ACC112 (cell line): ENCODE measurements around the gene NPC1L1.
"Not testable (repeated sequence)": the region's sequence is repeated elsewhere in the genome, so short reads cannot be mapped to it uniquely, and the experiment has no call there.

ENCODE experiments used
- H2AFZ ChIP-seq: fragments of 200-600 bp; sonication (generic); one replicate; pipeline ENCODE4 v1.6.0; 2017; ENCODE audit warnings: antibody characterized with exemption, low read length; ENCODE audit not compliant: unreplicated experiment
- H3K27ac ChIP-seq: fragments of 200-600 bp; sonication (generic); 2 replicates; pipeline ENCODE4 v1.5.1; 2014; ENCODE audit warnings: low read depth, mild to moderate bottlenecking, antibody characterized with exemption, low read length, moderate library complexity
- H3K27me3 ChIP-seq: fragments of 200-600 bp; sonication (generic); 2 replicates; pipeline ENCODE4 v1.6.1; 2014; ENCODE audit warnings: mild to moderate bottlenecking, antibody characterized with exemption, low read length, moderate library complexity, mixed read lengths; ENCODE audit not compliant: insufficient read depth
- H3K36me3 ChIP-seq: fragments of 200-600 bp; sonication (generic); 2 replicates; pipeline ENCODE4 v1.6.1; 2016; ENCODE audit warnings: mild to moderate bottlenecking, antibody characterized with exemption, low read length, moderate library complexity, mixed read lengths; ENCODE audit not compliant: insufficient read depth
- H3K4me1 ChIP-seq: fragments of 200-600 bp; sonication (generic); one replicate; pipeline ENCODE4 v1.6.1; 2016; ENCODE audit warnings: low read length, mixed read lengths; ENCODE audit not compliant: insufficient read depth, unreplicated experiment, control insufficient read depth
- H3K4me3 ChIP-seq: fragments of 200-600 bp; sonication (generic); 2 replicates; pipeline ENCODE4 v1.5.1; 2014; ENCODE audit warnings: mild to moderate bottlenecking, low read depth, low read length
- H3K79me2 ChIP-seq: fragments of 200-600 bp; sonication (generic); one replicate; pipeline ENCODE4 v1.6.0; 2016; ENCODE audit warnings: low read length; ENCODE audit not compliant: control insufficient read depth, unreplicated experiment, insufficient read depth

Gene NPC1L1

GRCh38 chr7:44520574-44520973 is 20.6 kb downstream of the NPC1L1 start:
- Histone ChIP-seq H3K27ac (no peak overlapping the region), H3K36me3 (no peaks in the 10 kb centered on the region), H3K4me3 (no peak overlapping the region), H3K27me3 (peaks cover 21% of the 10 kb centered on the region; the same call in 1 of the 2 replicates), H2AFZ (no peak overlapping the region), H3K79me2 (no peaks in the 10 kb centered on the region), H3K4me1 (no peaks in the 10 kb centered on the region)

- peaks cover 21% of the 10 kb centered on the region; the same call in 1 of the 2 replicates for H3K27me3 ChIP-seq
- no peaks in the 10 kb centered on the region for H3K36me3 ChIP-seq
- H3K79me2 ChIP-seq, result no peaks in the 10 kb centered on the region
- no peak overlapping the region for H2AFZ ChIP-seq
- H3K4me1 ChIP-seq, result no peaks in the 10 kb centered on the region
- no peak overlapping the region for H3K4me3 ChIP-seq
- no peak overlapping the region for H3K27ac ChIP-seq
These were observed 21.6 kb downstream of the NPC1L1 start for GRCh38 chr7:44519546-44519945.

GRCh38 chr7:44518761-44519160 is 22.4 kb downstream of the NPC1L1 start:
- Histone ChIP-seq H3K4me1 (no peaks in the 10 kb centered on the region), H3K27ac (no peak overlapping the region), H3K4me3 (no peak overlapping the region)

GRCh38 chr7:44517175-44517574 is 24.0 kb downstream of the NPC1L1 start:
- H2AFZ ChIP-seq, result no peak overlapping the region
- H3K27me3 ChIP-seq, result peaks cover 5% of the 10 kb centered on the region; the same call in 1 of the 2 replicates
- no peaks in the 10 kb centered on the region for H3K4me1 ChIP-seq
- H3K4me3 ChIP-seq, result no peak overlapping the region
- no peaks in the 10 kb centered on the region for H3K36me3 ChIP-seq
- H3K27ac ChIP-seq, result no peak overlapping the region
- no peaks in the 10 kb centered on the region for H3K79me2 ChIP-seq

More at GRCh38 chr7:44518761-44519160, 22.4 kb downstream of the NPC1L1 start:
- Histone ChIP-seq H3K79me2 (no peaks in the 10 kb centered on the region), H3K27me3 (peaks cover 16% of the 10 kb centered on the region; the same call in 1 of the 2 replicates), H3K36me3 (no peaks in the 10 kb centered on the region), H2AFZ (no peak overlapping the region)

GRCh38 chr7:44515590-44516268 is 25.4 kb downstream of the NPC1L1 start:
- Histone ChIP-seq H3K27ac (no peak overlapping the region), H3K36me3 (no peaks in the 10 kb centered on the region), H2AFZ (no peak overlapping the region), H3K27me3 (no peaks in the 10 kb centered on the region), H3K79me2 (no peaks in the 10 kb centered on the region), H3K4me1 (no peaks in the 10 kb centered on the region), H3K4me3 (no peak overlapping the region)

GRCh38 chr7:44512736-44513135 is 28.4 kb downstream of the NPC1L1 start:
- H3K27me3 ChIP-seq, result no peaks in the 10 kb centered on the region
- H3K4me3 ChIP-seq, result no peak overlapping the region
- H3K27ac ChIP-seq, result no peak overlapping the region
- no peaks in the 10 kb centered on the region for H3K79me2 ChIP-seq
- no peak overlapping the region for H2AFZ ChIP-seq
- no peaks in the 10 kb centered on the region for H3K4me1 ChIP-seq
- no peaks in the 10 kb centered on the region for H3K36me3 ChIP-seq

GRCh38 chr7:44511863-44512468 is 29.2 kb downstream of the NPC1L1 start:
- Histone ChIP-seq H3K4me3 (no peak overlapping the region), H3K79me2 (no peaks in the 10 kb centered on the region), H3K27ac (no peak overlapping the region), H2AFZ (no peak overlapping the region), H3K4me1 (no peaks in the 10 kb centered on the region), H3K36me3 (no peaks in the 10 kb centered on the region), H3K27me3 (no peaks in the 10 kb centered on the region)

GRCh38 chr7:44511236-44511635 is 29.9 kb downstream of the NPC1L1 start:
- H3K36me3 ChIP-seq, result no peaks in the 10 kb centered on the region
- no peak overlapping the region for H3K27ac ChIP-seq
- H3K4me1 ChIP-seq, result no peaks in the 10 kb centered on the region
- no peak overlapping the region for H3K4me3 ChIP-seq
- H3K79me2 ChIP-seq, result no peaks in the 10 kb centered on the region
- no peaks in the 10 kb centered on the region for H3K27me3 ChIP-seq
- no peak overlapping the region for H2AFZ ChIP-seq

GRCh38 chr7:44508328-44509030 is 32.7 kb downstream of the NPC1L1 start:
- H3K27me3 ChIP-seq, result no peaks in the 10 kb centered on the region
- no peak overlapping the region for H2AFZ ChIP-seq
- H3K36me3 ChIP-seq, result no peaks in the 10 kb centered on the region
- no peak overlapping the region for H3K27ac ChIP-seq
- H3K4me1 ChIP-seq, result no peaks in the 10 kb centered on the region
- no peaks in the 10 kb centered on the region for H3K79me2 ChIP-seq
- H3K4me3 ChIP-seq, result no peak overlapping the region

GRCh38 chr7:44506592-44507288 is 34.4 kb downstream of the NPC1L1 start:
- not testable (repeated sequence) for H3K27me3 ChIP-seq, H3K79me2 ChIP-seq

More at GRCh38 chr7:44506592-44507288, 34.4 kb downstream of the NPC1L1 start:
- not testable (repeated sequence) for H3K27ac ChIP-seq, H2AFZ ChIP-seq, H3K4me1 ChIP-seq, H3K4me3 ChIP-seq, H3K36me3 ChIP-seq
